HepG2 (cell line): Measurements from ENCODE around the gene TMEM266.

Experiments
- CEBPB ChIP-seq: IDR thresholded peaks from 2 replicates; pipeline ENCODE4 v1.6.1; 2011; ENCODE audit warnings: low read depth, low read length, improper control_type of control experiment, borderline replicate concordance
- CREBL2 ChIP-seq: sonication (generic); formaldehyde crosslinking; IDR thresholded peaks from 2 replicates; pipeline ENCODE4 v1.8.1; 2023; ENCODE audit warnings: missing genetic modification reagents, mild to moderate bottlenecking, borderline replicate concordance
- HDAC2 ChIP-seq: sonication (generic); formaldehyde crosslinking; IDR thresholded peaks from 2 replicates; pipeline ENCODE4 v1.4.0; 2020; ENCODE audit warnings: missing genetic modification reagents
- MLX ChIP-seq: IDR thresholded peaks from 2 replicates; pipeline ENCODE4 v1.6.1; 2016
- MTF1 ChIP-seq: sonication (generic); formaldehyde crosslinking; IDR thresholded peaks from 2 replicates; pipeline ENCODE4 v1.5.0; 2020; ENCODE audit warnings: missing genetic modification reagents
- POLR2A ChIP-seq, 2 experiments: IDR thresholded peaks; 2 replicates each; pipeline ENCODE4 v1.6.1; 2011; ENCODE audit warnings: low read depth in 2 of 2, low read length in 2 of 2, mild to moderate bottlenecking in 1 of 2, moderate library complexity in 1 of 2; ENCODE audit not compliant: insufficient read depth in 1 of 2
- RAD21 ChIP-seq: fragments of 450-650 bp; formaldehyde crosslinking; IDR thresholded peaks from 2 replicates; pipeline ENCODE4 v1.5.0; 2020; ENCODE audit warnings: mild to moderate bottlenecking
- SMC3 ChIP-seq: IDR thresholded peaks from 2 replicates; pipeline ENCODE4 v1.6.1; 2011; ENCODE audit warnings: low read length, improper control_type of control experiment

GRCh38 chr15:76209523-76209922, 149.7 kb downstream of the TMEM266 start:
- TF ChIP-seq CEBPB = no peak
- no peak for TF ChIP-seq MTF1 (CRISPR knock-in tag)
- no peak for TF ChIP-seq CREBL2 (CRISPR knock-in tag)
- TF ChIP-seq HDAC2 (CRISPR knock-in tag) = no peak
- no peak for TF ChIP-seq MLX (CRISPR knock-in tag)
- no peak for TF ChIP-seq RAD21 (CRISPR knock-in tag)
- no peak for TF ChIP-seq SMC3
- TF ChIP-seq POLR2A (IDR thresholded peaks at IDR 0.05; ENCODE audit: insufficient read depth in 1 of 2, low read depth in 2 of 2, low read length in 2 of 2) = no peak
